NCI-H774 (cell line): ENCODE measurements around the gene CNIH3.
"Not testable (repeated sequence)": the region's sequence is repeated elsewhere in the genome, so short reads cannot be mapped to it uniquely, and the experiment has no call there.

Experiments
- DNase-seq: peaks from one replicate; lab custom pipeline; 2025; lab: John Stamatoyannopoulos, UW

The CNIH3 gene

GRCh38 chr1:224643653-224644052, 27.5 kb downstream of the CNIH3 start:
- no peak for DNase-seq

GRCh38 chr1:224644553-224645154, 28.5 kb downstream of the CNIH3 start:
- DNase-seq: peak; percentile 37

DNA sequence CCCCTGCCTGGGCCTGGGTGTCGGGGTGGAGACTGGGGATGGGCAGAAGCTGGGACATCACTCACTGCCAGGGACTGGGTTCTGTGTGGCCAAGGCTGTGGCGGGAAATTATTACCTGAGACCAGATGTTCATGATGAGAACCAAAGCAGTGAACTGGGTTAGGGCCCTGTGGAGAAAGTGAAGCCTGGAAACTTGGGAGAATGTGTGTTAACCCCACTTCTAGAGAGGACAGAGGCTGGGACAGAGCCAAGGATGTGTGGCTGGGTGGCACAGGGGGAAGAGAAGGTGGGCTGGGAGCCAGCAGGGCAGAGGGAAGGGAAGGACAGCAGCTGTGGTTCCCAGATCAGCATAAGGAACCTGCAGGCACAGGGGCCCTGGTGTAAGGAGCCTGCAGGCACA, 31.3 kb downstream of the CNIH3 start:
- no peak for DNase-seq

GRCh38 chr1:224650290-224650689, 34.2 kb downstream of the CNIH3 start:
- DNase-seq: no peak

GRCh38 chr1:224651188-224651587, 35.1 kb downstream of the CNIH3 start:
- no peak for DNase-seq

GRCh38 chr1:224656392-224656791, 40.3 kb downstream of the CNIH3 start:
- DNase-seq: no peak

DNA sequence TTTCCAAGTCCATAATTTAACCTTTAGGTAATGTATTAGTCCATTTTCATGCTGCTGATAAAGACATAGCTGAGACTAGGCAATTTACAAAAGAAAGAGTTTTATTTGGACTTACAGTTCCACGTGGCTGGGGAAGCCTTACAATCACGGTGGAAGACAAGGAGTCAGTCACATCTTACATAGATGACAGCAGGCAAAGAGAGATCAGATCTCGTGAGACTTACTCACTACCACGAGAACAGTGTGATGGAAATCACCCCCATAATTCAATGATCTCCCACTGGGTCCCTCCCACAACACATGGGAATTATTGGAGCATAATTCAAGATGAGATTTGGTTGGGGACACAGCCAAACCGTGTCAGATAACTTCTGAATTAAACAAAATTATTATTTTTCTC, 44.0 kb downstream of the CNIH3 start:
- DNase-seq: no peak

- DNase-seq: no peak
Measured at GRCh38 chr1:224662870-224663269, 46.8 kb downstream of the CNIH3 start.

- no peak for DNase-seq
Measured at GRCh38 chr1:224665016-224665415, 48.9 kb downstream of the CNIH3 start.

DNA sequence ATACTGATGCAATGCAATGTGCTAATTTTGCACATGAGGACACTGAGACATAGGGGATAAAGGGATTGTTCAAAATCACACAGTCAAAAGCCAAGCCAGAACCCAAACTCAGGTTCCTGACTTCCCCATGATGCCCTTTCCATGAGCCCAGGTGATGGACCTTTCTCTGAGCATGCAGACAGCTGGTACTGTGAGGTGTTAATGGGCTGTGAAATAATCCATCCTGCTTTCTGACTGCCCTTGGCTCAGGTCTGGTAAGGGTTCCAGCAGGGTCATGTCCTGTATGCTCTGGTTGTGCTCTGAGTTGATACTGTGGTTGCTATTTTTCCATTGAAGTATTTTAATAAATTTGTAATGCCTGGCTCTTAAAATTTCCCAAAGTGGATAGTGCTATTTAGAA, 50.0 kb downstream of the CNIH3 start:
- DNase-seq: no peak

- no peak for DNase-seq
Measured at GRCh38 chr1:224666913-224667312, 50.8 kb downstream of the CNIH3 start.

DNA sequence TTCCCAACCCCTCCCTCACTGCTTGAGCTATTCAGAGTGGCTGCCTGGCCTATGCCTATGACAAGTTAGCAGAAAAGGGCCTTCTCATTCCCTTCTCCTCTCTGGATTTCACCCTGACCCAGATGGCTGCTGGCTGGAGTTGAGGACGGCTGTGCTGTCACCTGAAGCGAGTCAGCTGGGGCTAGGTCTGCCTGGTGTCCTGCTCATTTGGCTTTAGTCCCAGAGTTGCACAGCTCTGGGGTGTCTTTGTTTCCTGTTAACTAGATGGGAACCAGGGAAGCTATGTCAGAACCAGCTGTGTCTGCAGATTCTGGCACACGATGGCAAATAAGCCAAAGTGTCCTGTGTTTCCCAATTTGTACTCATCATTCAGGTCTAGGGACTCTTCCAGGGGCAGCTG, 52.9 kb downstream of the CNIH3 start:
- peak; percentile 49 for DNase-seq

DNA sequence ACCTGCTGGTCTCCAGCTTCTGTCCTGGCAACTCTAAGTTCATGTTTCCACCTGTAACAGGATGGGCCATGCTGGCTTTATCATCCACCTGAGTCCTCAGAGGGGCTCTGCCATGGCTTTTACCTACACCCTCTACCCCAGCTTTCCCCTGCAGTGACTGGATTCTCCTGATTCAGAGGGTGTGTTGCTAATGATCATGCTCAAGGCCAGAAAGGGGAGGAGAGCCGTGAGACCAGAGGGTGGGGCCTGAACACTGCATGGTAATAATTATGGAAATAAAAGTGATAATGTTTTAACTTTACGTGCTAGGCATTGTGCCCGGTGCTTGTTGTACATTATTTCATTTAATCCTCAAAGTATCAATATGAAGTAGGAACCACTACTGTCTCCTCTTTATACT, 53.3 kb downstream of the CNIH3 start:
- DNase-seq: no peak

GRCh38 chr1:224670506-224670905, 54.4 kb downstream of the CNIH3 start:
- no peak for DNase-seq

GRCh38 chr1:224671076-224671475, 55.0 kb downstream of the CNIH3 start:
- DNase-seq: no peak

DNA sequence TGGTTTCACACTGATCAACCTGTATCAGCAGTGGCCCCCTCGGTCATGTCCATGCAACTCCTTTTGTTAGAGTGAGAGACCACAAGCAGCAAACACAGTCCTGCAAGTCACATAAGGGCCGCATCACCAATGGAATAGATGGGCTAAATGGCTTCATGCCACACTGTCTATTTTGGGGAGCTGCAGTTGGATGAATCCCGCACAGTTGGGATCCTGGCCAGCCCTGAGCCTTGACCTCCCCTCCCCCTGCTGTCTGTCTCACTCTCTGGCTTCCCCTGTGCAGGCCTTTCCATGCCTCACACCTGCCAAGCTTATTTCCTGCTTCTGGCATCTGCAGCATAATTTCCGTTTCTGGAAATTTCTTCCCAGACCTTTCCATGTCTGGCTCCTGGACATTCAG, 57.0 kb downstream of the CNIH3 start:
- DNase-seq: no peak

- no peak for DNase-seq
Measured at GRCh38 chr1:224675590-224675989, 59.5 kb downstream of the CNIH3 start.

GRCh38 chr1:224676551-224676950, 60.4 kb downstream of the CNIH3 start:
- DNase-seq: no peak

- no peak for DNase-seq
Measured at GRCh38 chr1:224678168-224678567, 62.1 kb downstream of the CNIH3 start.

DNA sequence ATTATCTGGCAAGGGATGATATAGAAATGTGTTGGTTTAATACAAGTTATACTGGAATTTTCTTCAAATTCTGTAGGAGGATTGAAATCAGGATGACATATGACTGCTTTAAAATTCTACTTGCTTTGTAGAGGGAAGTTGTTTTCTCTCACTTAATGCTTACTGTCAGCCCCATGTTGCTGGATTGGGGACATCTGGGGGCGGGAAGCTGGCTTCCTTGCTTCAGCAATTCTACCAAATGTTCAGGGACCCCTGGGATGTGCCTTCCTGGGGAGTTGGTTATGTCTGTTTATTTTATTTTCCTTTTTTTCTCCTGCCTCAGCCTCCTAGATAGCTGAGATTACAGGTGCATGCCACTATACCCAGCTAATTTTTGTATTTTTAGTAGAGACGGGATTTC, 63.5 kb downstream of the CNIH3 start:
- DNase-seq: no peak

GRCh38 chr1:224681816-224682215, 65.7 kb downstream of the CNIH3 start:
- DNase-seq: no peak

GRCh38 chr1:224683936-224684335, 67.8 kb downstream of the CNIH3 start:
- no peak for DNase-seq

DNA sequence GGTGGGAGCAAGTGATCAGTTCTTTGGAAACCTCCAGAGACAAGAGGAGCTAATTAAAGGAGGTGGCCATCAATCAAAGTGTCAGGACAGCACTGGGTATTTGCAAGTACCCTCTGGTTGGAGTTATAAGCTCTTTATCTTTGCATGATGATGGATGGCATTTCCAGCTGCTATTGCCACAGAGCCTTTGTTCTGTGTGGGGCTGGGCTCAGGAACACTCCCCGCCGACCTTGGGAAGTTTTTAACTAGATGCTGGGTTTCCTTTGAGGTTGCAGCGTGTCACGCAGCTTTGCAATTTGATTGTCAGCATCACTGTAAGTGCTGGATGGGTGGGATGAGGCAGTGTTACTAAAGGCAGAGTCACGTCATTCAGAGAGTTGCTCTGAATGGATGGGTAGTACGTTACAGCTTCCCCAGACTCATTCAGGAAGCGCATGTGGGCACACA, 68.9 kb downstream of the CNIH3 start:
- DNase-seq: no peak

- DNase-seq: not testable (repeated sequence)
Measured at GRCh38 chr1:224686140-224686539, 70.0 kb downstream of the CNIH3 start.

DNA sequence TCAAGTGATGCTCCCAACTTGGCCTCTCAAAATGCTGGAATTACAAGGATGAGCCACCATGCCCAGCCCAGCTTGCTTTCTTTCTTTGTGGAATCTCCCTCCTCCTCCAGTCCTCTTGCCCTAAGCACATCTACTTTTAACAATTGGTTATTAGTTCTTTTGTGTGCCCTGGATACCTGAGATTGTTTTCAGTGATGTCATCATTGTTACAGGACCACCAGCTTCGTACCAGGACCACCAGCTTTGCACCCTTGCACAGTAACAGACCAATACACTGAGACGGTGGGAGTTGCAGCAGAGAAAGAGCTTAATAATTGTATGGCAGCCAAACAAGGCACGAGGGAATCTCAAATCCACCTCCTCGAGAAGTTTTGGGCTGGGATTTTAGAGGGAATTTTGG, 71.3 kb downstream of the CNIH3 start:
- no peak for DNase-seq
